ENCODE measurements around the gene KCNK3.

KCNK3 gene

DNA sequence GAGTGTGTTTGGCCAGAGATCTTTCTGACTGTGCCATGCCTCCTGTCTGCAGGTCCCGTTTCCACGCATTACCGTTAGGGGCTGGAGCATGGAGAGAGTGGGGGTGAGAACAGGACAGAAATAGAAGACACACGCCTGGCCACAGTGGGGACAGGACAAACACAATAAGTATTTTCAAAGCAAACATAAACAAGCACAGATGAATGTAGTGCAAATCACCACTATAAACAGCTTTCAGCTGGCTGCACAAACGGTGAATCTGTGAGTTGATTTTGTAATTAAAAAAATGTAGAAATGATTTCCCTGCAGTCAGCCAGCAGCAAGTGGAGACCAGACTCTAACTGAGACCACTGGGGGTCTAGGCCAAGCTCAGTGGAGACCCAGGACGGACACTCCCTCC is 6.8 kb downstream of the KCNK3 start:
- no peak overlapping the region for H3K4me3 ChIP-seq (ENCODE audit: low read depth in 1 of 5, low read length in 5 of 5)
- peaks cover 0 to 3% (median 0%) of the 10 kb centered on the region in 5 donors for H3K4me1 ChIP-seq (ENCODE audit: control insufficient read depth in 5 of 5, insufficient read depth in 5 of 5, low read length in 5 of 5)
- H3K27me3 ChIP-seq (ENCODE audit: control insufficient read depth in 5 of 5, insufficient read depth in 4 of 5, low read length in 5 of 5), result peaks cover 9 to 36% (median 30%) of the 10 kb centered on the region in 5 donors
- no peak overlapping the region for H3K27ac ChIP-seq (ENCODE audit: low read depth, low read length)
- H3K9me3 ChIP-seq (ENCODE audit: control insufficient read depth in 5 of 5, low read length in 5 of 5), result no peaks in the 10 kb centered on the region
- H3K9ac ChIP-seq (ENCODE audit: low read length in 5 of 5), result no peak overlapping the region
- no peaks in the 10 kb centered on the region for H3K36me3 ChIP-seq (ENCODE audit: control insufficient read depth in 5 of 5, insufficient read depth in 5 of 5, low read length in 5 of 5)

DNA sequence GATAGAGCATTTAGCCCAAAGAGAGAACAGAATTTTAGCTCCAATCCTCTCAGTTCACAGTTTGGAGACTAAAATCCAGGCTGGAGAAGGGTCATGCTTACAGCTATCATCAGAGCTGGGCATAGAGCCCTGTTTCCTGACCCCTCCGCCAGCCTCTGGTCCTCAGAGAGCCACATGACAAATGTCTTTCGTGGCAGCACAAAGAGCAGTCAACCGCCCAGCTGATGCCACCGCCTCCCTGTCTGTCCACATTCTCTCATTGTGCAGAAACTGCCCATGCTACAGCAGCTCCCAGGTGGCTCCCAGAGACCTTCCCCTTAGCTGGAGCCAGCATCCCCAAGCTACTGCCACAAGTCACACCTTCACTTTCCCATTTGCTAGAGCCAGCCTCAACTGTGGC is 7.6 kb downstream of the KCNK3 start:
- H3K27me3 ChIP-seq (ENCODE audit: control insufficient read depth in 5 of 5, insufficient read depth in 4 of 5, low read length in 5 of 5), result peaks cover 9 to 32% (median 23%) of the 10 kb centered on the region in 5 donors
- no peak overlapping the region for H3K27ac ChIP-seq (ENCODE audit: low read depth, low read length)
- H3K36me3 ChIP-seq (ENCODE audit: control insufficient read depth in 5 of 5, insufficient read depth in 5 of 5, low read length in 5 of 5), result no peaks in the 10 kb centered on the region
- no peak overlapping the region for H3K4me3 ChIP-seq (ENCODE audit: low read depth in 1 of 5, low read length in 5 of 5)
- no peak overlapping the region for H3K9ac ChIP-seq (ENCODE audit: low read length in 5 of 5)
- H3K9me3 ChIP-seq (ENCODE audit: control insufficient read depth in 5 of 5, low read length in 5 of 5), result no peaks in the 10 kb centered on the region
- no peaks in the 10 kb centered on the region for H3K4me1 ChIP-seq (ENCODE audit: control insufficient read depth in 5 of 5, insufficient read depth in 5 of 5, low read length in 5 of 5)

GRCh38 chr2:26701596-26701995 is 9.1 kb downstream of the KCNK3 start:
- H3K4me3 ChIP-seq (ENCODE audit: low read depth in 1 of 5, low read length in 5 of 5), result no peak overlapping the region
- H3K36me3 ChIP-seq (ENCODE audit: control insufficient read depth in 5 of 5, insufficient read depth in 5 of 5, low read length in 5 of 5), result no peaks in the 10 kb centered on the region
- peaks cover 2 to 22% (median 13%) of the 10 kb centered on the region in 5 donors for H3K27me3 ChIP-seq (ENCODE audit: control insufficient read depth in 5 of 5, insufficient read depth in 4 of 5, low read length in 5 of 5)
- no peaks in the 10 kb centered on the region for H3K9me3 ChIP-seq (ENCODE audit: control insufficient read depth in 5 of 5, low read length in 5 of 5)
- H3K4me1 ChIP-seq (ENCODE audit: control insufficient read depth in 5 of 5, insufficient read depth in 5 of 5, low read length in 5 of 5), result peaks cover 0 to 1% (median 0%) of the 10 kb centered on the region in 5 donors
- H3K27ac ChIP-seq (ENCODE audit: low read depth, low read length), result no peak overlapping the region
- no peak overlapping the region for H3K9ac ChIP-seq (ENCODE audit: low read length in 5 of 5)

DNA sequence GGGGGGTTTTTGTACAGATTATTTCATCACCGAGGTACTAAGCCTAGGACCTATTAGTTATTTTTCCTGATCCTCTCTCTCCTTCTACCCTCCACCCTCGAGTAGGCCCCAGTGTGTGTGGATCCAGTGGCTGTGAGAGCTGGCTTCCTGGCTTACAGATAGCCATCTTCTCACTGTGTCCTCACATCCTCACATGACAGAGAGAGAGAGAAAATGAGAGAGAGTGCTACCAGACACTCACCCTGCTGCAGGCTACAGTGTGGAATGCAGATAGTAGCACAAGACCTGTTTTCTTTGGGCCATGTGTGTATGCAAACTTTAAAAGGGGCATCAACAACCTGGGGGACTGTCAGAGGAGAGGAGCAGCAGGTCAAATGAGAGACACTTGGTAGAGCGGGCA is 9.5 kb downstream of the KCNK3 start:
- Histone ChIP-seq H3K9me3 (ENCODE audit: control insufficient read depth in 5 of 5, low read length in 5 of 5) (no peaks in the 10 kb centered on the region), H3K36me3 (ENCODE audit: control insufficient read depth in 5 of 5, insufficient read depth in 5 of 5, low read length in 5 of 5) (no peaks in the 10 kb centered on the region), H3K27me3 (ENCODE audit: control insufficient read depth in 5 of 5, insufficient read depth in 4 of 5, low read length in 5 of 5) (peaks cover 0 to 22% (median 14%) of the 10 kb centered on the region in 5 donors), H3K4me3 (ENCODE audit: low read depth in 1 of 5, low read length in 5 of 5) (no peak overlapping the region), H3K9ac (ENCODE audit: low read length in 5 of 5) (no peak overlapping the region), H3K4me1 (ENCODE audit: control insufficient read depth in 5 of 5, insufficient read depth in 5 of 5, low read length in 5 of 5) (peaks cover 0 to 5% (median 0%) of the 10 kb centered on the region in 5 donors), H3K27ac (ENCODE audit: low read depth, low read length) (no peak overlapping the region)

- Histone ChIP-seq H3K4me3 (ENCODE audit: low read depth in 1 of 5, low read length in 5 of 5) (no peak overlapping the region), H3K27ac (ENCODE audit: low read depth, low read length) (no peak overlapping the region), H3K4me1 (ENCODE audit: control insufficient read depth in 5 of 5, insufficient read depth in 5 of 5, low read length in 5 of 5) (peaks cover 0 to 12% (median 0%) of the 10 kb centered on the region in 5 donors)
Measured at GRCh38 chr2:26704441-26704977, 12.0 kb downstream of the KCNK3 start.

GRCh38 chr2:26705126-26705525 is 12.6 kb downstream of the KCNK3 start:
- no peak overlapping the region for H3K9ac ChIP-seq (ENCODE audit: low read length in 5 of 5)
- H3K27me3 ChIP-seq (ENCODE audit: control insufficient read depth in 5 of 5, insufficient read depth in 4 of 5, low read length in 5 of 5), result peaks cover 0 to 11% (median 8%) of the 10 kb centered on the region in 5 donors
- no peaks in the 10 kb centered on the region for H3K36me3 ChIP-seq (ENCODE audit: control insufficient read depth in 5 of 5, insufficient read depth in 5 of 5, low read length in 5 of 5)
- H3K4me1 ChIP-seq (ENCODE audit: control insufficient read depth in 5 of 5, insufficient read depth in 5 of 5, low read length in 5 of 5), result peaks cover 0 to 12% (median 0%) of the 10 kb centered on the region in 5 donors
- no peak overlapping the region for H3K27ac ChIP-seq (ENCODE audit: low read depth, low read length)
- no peak overlapping the region for H3K4me3 ChIP-seq (ENCODE audit: low read depth in 1 of 5, low read length in 5 of 5)
- H3K9me3 ChIP-seq (ENCODE audit: control insufficient read depth in 5 of 5, low read length in 5 of 5), result no peaks in the 10 kb centered on the region

More at GRCh38 chr2:26704441-26704977, 12.0 kb downstream of the KCNK3 start:
- Histone ChIP-seq H3K9ac (ENCODE audit: low read length in 5 of 5) (no peak overlapping the region), H3K36me3 (ENCODE audit: control insufficient read depth in 5 of 5, insufficient read depth in 5 of 5, low read length in 5 of 5) (no peaks in the 10 kb centered on the region), H3K27me3 (ENCODE audit: control insufficient read depth in 5 of 5, insufficient read depth in 4 of 5, low read length in 5 of 5) (peaks cover 0 to 17% (median 8%) of the 10 kb centered on the region in 5 donors), H3K9me3 (ENCODE audit: control insufficient read depth in 5 of 5, low read length in 5 of 5) (no peaks in the 10 kb centered on the region)

GRCh38 chr2:26706093-26706492 is 13.6 kb downstream of the KCNK3 start:
- H3K4me1 ChIP-seq (ENCODE audit: control insufficient read depth in 5 of 5, insufficient read depth in 5 of 5, low read length in 5 of 5), result peaks cover 0 to 12% (median 0%) of the 10 kb centered on the region in 5 donors
- H3K27ac ChIP-seq (ENCODE audit: low read depth, low read length), result no peak overlapping the region
- no peaks in the 10 kb centered on the region for H3K9me3 ChIP-seq (ENCODE audit: control insufficient read depth in 5 of 5, low read length in 5 of 5)

DNA sequence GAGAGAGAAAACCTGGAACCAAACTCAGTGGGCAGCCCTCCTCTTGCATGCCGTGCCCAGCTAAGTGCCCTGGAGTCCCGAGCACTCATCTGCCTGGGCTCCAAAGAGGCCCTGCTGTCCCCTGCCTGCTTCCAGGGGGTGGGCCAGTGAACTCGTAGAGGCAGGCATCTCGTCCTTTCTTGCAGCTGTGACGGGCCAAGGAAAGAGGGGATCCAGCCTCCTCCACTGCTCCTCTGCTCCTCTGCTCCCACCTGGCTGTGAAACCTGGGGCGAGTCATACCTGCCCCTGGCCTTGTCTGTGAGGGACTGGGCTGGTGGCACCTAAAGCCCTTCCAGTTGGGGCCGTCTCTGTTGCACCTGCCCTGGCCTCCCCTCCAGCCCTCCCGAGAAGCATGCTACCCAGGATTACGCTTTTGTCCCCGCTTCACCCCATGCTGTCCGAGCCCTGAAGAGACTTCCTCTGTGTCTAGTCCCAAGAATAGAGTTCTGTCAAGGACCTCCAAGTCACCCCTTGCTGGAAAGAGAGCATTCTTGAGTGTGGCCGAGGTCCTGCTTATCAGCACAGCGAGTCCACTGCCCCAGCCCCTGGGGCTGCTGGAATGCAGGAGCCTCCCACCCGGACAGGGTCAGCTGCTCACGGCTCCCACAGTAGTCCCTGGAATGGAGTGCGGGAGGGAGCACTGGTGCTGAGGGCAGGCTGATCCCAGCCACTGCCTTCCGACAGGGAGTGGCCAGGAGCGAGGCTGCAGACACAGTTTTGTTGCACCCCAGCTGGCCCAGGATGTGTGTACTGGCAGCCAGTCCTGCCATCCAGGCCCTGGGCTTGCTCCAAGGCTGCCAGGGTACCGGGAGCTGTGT is 14.3 kb downstream of the KCNK3 start:
- Histone ChIP-seq H3K4me3 (ENCODE audit: low read depth in 1 of 5, low read length in 5 of 5) (no peak overlapping the region), H3K9ac (ENCODE audit: low read length in 5 of 5) (no peak overlapping the region), H3K9me3 (ENCODE audit: control insufficient read depth in 5 of 5, low read length in 5 of 5) (no peaks in the 10 kb centered on the region), H3K36me3 (ENCODE audit: control insufficient read depth in 5 of 5, insufficient read depth in 5 of 5, low read length in 5 of 5) (no peaks in the 10 kb centered on the region), H3K27me3 (ENCODE audit: control insufficient read depth in 5 of 5, insufficient read depth in 4 of 5, low read length in 5 of 5) (peaks cover 0 to 11% (median 6%) of the 10 kb centered on the region in 5 donors), H3K27ac (ENCODE audit: low read depth, low read length) (no peak overlapping the region), H3K4me1 (ENCODE audit: control insufficient read depth in 5 of 5, insufficient read depth in 5 of 5, low read length in 5 of 5) (peaks cover 0 to 12% (median 0%) of the 10 kb centered on the region in 5 donors)

More at GRCh38 chr2:26706093-26706492, 13.6 kb downstream of the KCNK3 start:
- Histone ChIP-seq H3K27me3 (ENCODE audit: control insufficient read depth in 5 of 5, insufficient read depth in 4 of 5, low read length in 5 of 5) (peaks cover 0 to 11% (median 6%) of the 10 kb centered on the region in 5 donors), H3K36me3 (ENCODE audit: control insufficient read depth in 5 of 5, insufficient read depth in 5 of 5, low read length in 5 of 5) (no peaks in the 10 kb centered on the region), H3K4me3 (ENCODE audit: low read depth in 1 of 5, low read length in 5 of 5) (no peak overlapping the region), H3K9ac (ENCODE audit: low read length in 5 of 5) (no peak overlapping the region)

GRCh38 chr2:26707747-26708146 is 15.2 kb downstream of the KCNK3 start:
- H3K36me3 ChIP-seq (ENCODE audit: control insufficient read depth in 5 of 5, insufficient read depth in 5 of 5, low read length in 5 of 5), result no peaks in the 10 kb centered on the region
- no peak overlapping the region for H3K27ac ChIP-seq (ENCODE audit: low read depth, low read length)
- H3K4me1 ChIP-seq (ENCODE audit: control insufficient read depth in 5 of 5, insufficient read depth in 5 of 5, low read length in 5 of 5), result peaks cover 0 to 12% (median 0%) of the 10 kb centered on the region in 5 donors
- H3K4me3 ChIP-seq (ENCODE audit: low read depth in 1 of 5, low read length in 5 of 5), result no peak overlapping the region
- H3K9me3 ChIP-seq (ENCODE audit: control insufficient read depth in 5 of 5, low read length in 5 of 5), result no peaks in the 10 kb centered on the region
- peaks cover 0 to 11% (median 6%) of the 10 kb centered on the region in 5 donors for H3K27me3 ChIP-seq (ENCODE audit: control insufficient read depth in 5 of 5, insufficient read depth in 4 of 5, low read length in 5 of 5)
- no peak overlapping the region for H3K9ac ChIP-seq (ENCODE audit: low read length in 5 of 5)

DNA sequence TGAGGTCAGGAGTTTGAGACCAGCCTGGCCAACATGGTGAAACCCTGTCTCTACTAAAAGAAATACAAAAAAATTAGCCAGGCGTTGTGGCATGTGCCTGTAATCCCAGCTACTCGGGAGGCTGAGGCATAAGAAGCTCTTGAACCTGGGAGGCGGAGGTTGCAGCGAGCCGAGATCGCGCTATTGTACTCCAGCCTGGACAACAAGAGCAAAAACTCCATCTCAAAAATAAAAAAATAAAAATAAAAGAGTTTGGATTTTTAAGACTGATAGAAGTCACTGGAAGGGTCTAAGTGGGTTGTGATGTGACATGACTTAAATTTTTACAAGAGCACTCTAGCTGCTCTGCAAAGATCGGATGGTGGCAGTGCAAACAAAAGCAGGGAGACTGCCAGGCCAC is 15.9 kb downstream of the KCNK3 start:
- Histone ChIP-seq H3K4me3 (ENCODE audit: low read depth in 1 of 5, low read length in 5 of 5) (no peak overlapping the region), H3K27ac (ENCODE audit: low read depth, low read length) (no peak overlapping the region), H3K27me3 (ENCODE audit: control insufficient read depth in 5 of 5, insufficient read depth in 4 of 5, low read length in 5 of 5) (peaks cover 0 to 11% (median 6%) of the 10 kb centered on the region in 5 donors), H3K4me1 (ENCODE audit: control insufficient read depth in 5 of 5, insufficient read depth in 5 of 5, low read length in 5 of 5) (peaks cover 0 to 12% (median 0%) of the 10 kb centered on the region in 5 donors), H3K9me3 (ENCODE audit: control insufficient read depth in 5 of 5, low read length in 5 of 5) (no peaks in the 10 kb centered on the region), H3K9ac (ENCODE audit: low read length in 5 of 5) (no peak overlapping the region), H3K36me3 (ENCODE audit: control insufficient read depth in 5 of 5, insufficient read depth in 5 of 5, low read length in 5 of 5) (no peaks in the 10 kb centered on the region)
